ENCODE measurements around the gene GSK3B. TPM values are rescaled to one million over a fixed set of nuclear protein-coding genes. Genes with fewer than 3 reads are reported as not detected.

GSK3B gene
- total RNA-seq, 1 donor from 2014 or later: 20.6 TPM

- TF ChIP-seq POLR2A (IDR thresholded peaks at IDR 0.05): no peak
- TF ChIP-seq, protein P1, sequence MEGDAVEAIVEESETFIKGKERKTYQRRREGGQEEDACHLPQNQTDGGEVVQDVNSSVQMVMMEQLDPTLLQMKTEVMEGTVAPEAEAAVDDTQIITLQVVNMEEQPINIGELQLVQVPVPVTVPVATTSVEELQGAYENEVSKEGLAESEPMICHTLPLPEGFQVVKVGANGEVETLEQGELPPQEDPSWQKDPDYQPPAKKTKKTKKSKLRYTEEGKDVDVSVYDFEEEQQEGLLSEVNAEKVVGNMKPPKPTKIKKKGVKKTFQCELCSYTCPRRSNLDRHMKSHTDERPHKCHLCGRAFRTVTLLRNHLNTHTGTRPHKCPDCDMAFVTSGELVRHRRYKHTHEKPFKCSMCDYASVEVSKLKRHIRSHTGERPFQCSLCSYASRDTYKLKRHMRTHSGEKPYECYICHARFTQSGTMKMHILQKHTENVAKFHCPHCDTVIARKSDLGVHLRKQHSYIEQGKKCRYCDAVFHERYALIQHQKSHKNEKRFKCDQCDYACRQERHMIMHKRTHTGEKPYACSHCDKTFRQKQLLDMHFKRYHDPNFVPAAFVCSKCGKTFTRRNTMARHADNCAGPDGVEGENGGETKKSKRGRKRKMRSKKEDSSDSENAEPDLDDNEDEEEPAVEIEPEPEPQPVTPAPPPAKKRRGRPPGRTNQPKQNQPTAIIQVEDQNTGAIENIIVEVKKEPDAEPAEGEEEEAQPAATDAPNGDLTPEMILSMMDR (IDR thresholded peaks at IDR 0.05): no peak
- no peak for TF ChIP-seq POLR2AphosphoS5 (IDR thresholded peaks at IDR 0.05; ENCODE audit: insufficient read depth in 1 of 2, low read depth in 1 of 2)
- DNase-seq (ENCODE audit: extremely low spot score in 2 of 2): no peak
- no peak overlapping the region for H3K27ac ChIP-seq
- no peaks in the 10 kb centered on the region for H3K27me3 ChIP-seq
- H3K4me3 ChIP-seq: no peak overlapping the region
- H3K4me1 ChIP-seq: no peaks in the 10 kb centered on the region
- H3K9me3 ChIP-seq: no peaks in the 10 kb centered on the region
- no peaks in the 10 kb centered on the region for H3K36me3 ChIP-seq
- intact Hi-C loops (cut with DNase I): loop anchor here (5.0 kb wide), 1 partner anchor 1707 kb away; no protein-coding TSS in a partner anchor
These were observed 299.8 kb downstream of the GSK3B start for GRCh38 chr3:119794401-119794800.

DNA sequence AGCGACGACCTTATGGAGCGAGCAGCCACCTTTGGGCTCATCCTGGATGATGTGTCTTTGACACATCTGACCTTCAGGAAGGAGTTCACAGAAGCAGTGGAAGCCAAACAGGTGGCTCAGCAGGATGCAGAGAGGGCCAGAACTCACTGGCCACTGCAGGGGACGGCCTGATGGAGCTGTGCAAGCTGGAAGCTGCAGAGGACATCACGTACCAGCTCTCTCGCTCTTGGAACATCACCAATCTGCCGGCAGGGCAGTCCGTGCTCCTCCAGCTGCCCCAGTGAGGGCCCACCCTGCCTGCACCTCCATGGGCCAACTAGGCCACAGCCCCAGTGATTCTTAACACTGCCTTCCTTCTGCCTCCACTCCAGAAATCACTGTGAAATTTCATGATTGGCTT lies 302.0 kb downstream of the GSK3B start:
- no peak overlapping the region for H3K4me3 ChIP-seq
- no peaks in the 10 kb centered on the region for H3K9me3 ChIP-seq
- TF ChIP-seq, protein P1 (IDR thresholded peaks at IDR 0.05): no peak
- TF ChIP-seq POLR2AphosphoS5 (IDR thresholded peaks at IDR 0.05; ENCODE audit: insufficient read depth in 1 of 2, low read depth in 1 of 2): no peak
- TF ChIP-seq POLR2A (IDR thresholded peaks at IDR 0.05): no peak
- H3K27me3 ChIP-seq: no peaks in the 10 kb centered on the region
- no peak overlapping the region for H3K27ac ChIP-seq
- no peaks in the 10 kb centered on the region for H3K4me1 ChIP-seq
- intact Hi-C loops (cut with DNase I): loop anchor here (5.0 kb wide), 1 partner anchor 1705 kb away; no protein-coding TSS in a partner anchor
- H3K36me3 ChIP-seq: no peaks in the 10 kb centered on the region
- DNase-seq (ENCODE audit: extremely low spot score in 2 of 2): no peak

GRCh38 chr3:119790369-119790768 lies 303.9 kb downstream of the GSK3B start:
- intact Hi-C loops (cut with DNase I): loop anchor here (5.0 kb wide), 1 partner anchor 1703 kb away; no protein-coding TSS in a partner anchor
- Histone ChIP-seq H3K27ac (no peak overlapping the region), H3K4me1 (no peaks in the 10 kb centered on the region), H3K36me3 (no peaks in the 10 kb centered on the region), H3K27me3 (no peaks in the 10 kb centered on the region), H3K9me3 (no peaks in the 10 kb centered on the region), H3K4me3 (no peak overlapping the region)
- DNase-seq (ENCODE audit: extremely low spot score in 2 of 2): no peak
- TF ChIP-seq, protein P1 (IDR thresholded peaks at IDR 0.05): no peak
- TF ChIP-seq POLR2A (IDR thresholded peaks at IDR 0.05): no peak

DNA sequence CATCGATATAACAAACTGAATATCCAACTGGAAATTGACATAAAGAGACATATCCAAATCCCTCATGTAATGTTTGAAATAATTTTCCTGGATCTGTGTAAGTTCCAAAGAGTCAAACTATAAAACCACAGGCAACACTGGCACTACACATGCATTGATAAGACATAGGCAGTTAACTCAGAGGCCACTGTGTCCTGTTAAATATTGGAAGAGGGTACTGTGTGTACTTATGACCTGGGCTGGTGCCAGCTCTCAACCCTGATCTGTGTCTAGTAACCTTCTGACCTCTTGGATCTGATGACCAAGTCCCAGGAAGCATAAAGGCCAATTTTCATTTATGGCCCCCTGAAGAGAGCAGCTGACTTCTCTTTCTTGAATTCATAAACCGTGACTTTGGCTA lies 307.8 kb downstream of the GSK3B start:
- intact Hi-C loops (cut with DNase I): no loop called here
- no peak for DNase-seq (ENCODE audit: extremely low spot score in 2 of 2)
- Histone ChIP-seq H3K27ac (no peak overlapping the region), H3K4me3 (no peak overlapping the region), H3K27me3 (no peaks in the 10 kb centered on the region), H3K36me3 (no peaks in the 10 kb centered on the region), H3K9me3 (no peaks in the 10 kb centered on the region), H3K4me1 (no peaks in the 10 kb centered on the region)
- TF ChIP-seq POLR2AphosphoS5 (IDR thresholded peaks at IDR 0.05; ENCODE audit: insufficient read depth in 1 of 2, low read depth in 1 of 2): no peak
- TF ChIP-seq, protein P1 (IDR thresholded peaks at IDR 0.05): no peak
- no peak for TF ChIP-seq POLR2A (IDR thresholded peaks at IDR 0.05)

DNA sequence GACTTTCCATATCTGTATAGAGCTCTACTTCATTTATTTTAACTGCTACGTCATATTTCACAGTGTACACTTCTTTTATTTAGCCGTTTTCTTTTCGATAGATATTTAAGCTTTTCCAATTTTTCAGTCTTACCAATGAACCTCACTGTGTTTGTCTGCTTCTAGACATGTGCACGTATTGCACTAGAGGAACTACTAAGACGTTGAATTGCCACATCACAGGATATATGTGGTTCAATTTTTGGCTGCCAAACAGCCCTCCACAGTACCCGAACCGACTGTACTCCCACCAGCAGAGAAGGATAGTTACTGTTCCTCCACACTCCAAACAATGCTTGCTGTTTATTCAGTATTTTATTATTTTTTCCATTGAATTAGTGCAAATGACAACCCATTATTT lies 310.4 kb downstream of the GSK3B start:
- DNase-seq (ENCODE audit: extremely low spot score in 2 of 2): no peak
- TF ChIP-seq POLR2AphosphoS5 (IDR thresholded peaks at IDR 0.05; ENCODE audit: insufficient read depth in 1 of 2, low read depth in 1 of 2): no peak
- TF ChIP-seq, protein P1 (IDR thresholded peaks at IDR 0.05): no peak
- TF ChIP-seq POLR2A (IDR thresholded peaks at IDR 0.05): no peak
- Histone ChIP-seq H3K27ac (no peak overlapping the region), H3K4me1 (no peaks in the 10 kb centered on the region), H3K9me3 (no peaks in the 10 kb centered on the region), H3K4me3 (no peak overlapping the region), H3K27me3 (no peaks in the 10 kb centered on the region), H3K36me3 (no peaks in the 10 kb centered on the region)
- intact Hi-C loops (cut with DNase I): no loop called here

All from vagina (tissue), 2 donors.